Mesodermal cell (in vitro differentiated cells): Measurements from ENCODE around the gene KRT81.

Experiments used
- H3K27ac ChIP-seq: 2 replicates; pipeline ENCODE4 v1.7.0; 2013; ENCODE audit warnings: mild to moderate bottlenecking, low read depth, low read length, moderate library complexity; ENCODE audit not compliant: severe bottlenecking
- H3K36me3 ChIP-seq: 2 replicates; pipeline ENCODE4 v1.7.1; 2013; ENCODE audit warnings: mild to moderate bottlenecking, low read length, moderate library complexity; ENCODE audit not compliant: control insufficient read depth, insufficient read depth
- H3K4me1 ChIP-seq: one replicate; pipeline ENCODE4 v1.7.1; 2013; ENCODE audit warnings: mild to moderate bottlenecking, low read length; ENCODE audit not compliant: insufficient read depth, control insufficient read depth, poor library complexity, severe bottlenecking
- H3K4me3 ChIP-seq: 2 replicates; pipeline ENCODE4 v1.7.0; 2013; ENCODE audit warnings: low read length, control low read depth, mild to moderate bottlenecking; ENCODE audit not compliant: insufficient read depth, poor library complexity, severe bottlenecking; ENCODE audit errors: extremely low read depth
- H3K9me3 ChIP-seq: 2 replicates; pipeline ENCODE4 v1.7.1; 2013; ENCODE audit warnings: mild to moderate bottlenecking, low read length, moderate library complexity; ENCODE audit not compliant: control insufficient read depth
- WGBS, 2 experiments: methylation state at CpG; one replicate each; pipeline ENCODE4 v1.1.5; 2013; ENCODE audit warnings: missing lambda C conversion rate in 2 of 2; ENCODE audit not compliant: insufficient coverage in 2 of 2; 5-methylcytosine and 5-hydroxymethylcytosine counted together

KRT81 gene

GRCh38 chr12:52280796-52281560, 10.4 kb downstream of the KRT81 start:
- Histone ChIP-seq H3K27ac (peak overlapping the region; percentile 53), H3K36me3 (no peaks in the 10 kb centered on the region), H3K4me3 (no peak overlapping the region), H3K4me1 (peaks cover 21% of the 10 kb centered on the region), H3K9me3 (no peaks in the 10 kb centered on the region)
- WGBS, 2 experiments: 83 to 87% methylated on average over 2 to 4 of the region's 4 CpGs

GRCh38 chr12:52280319-52280795, 11.0 kb downstream of the KRT81 start:
- Histone ChIP-seq H3K4me1 (peaks cover 21% of the 10 kb centered on the region), H3K9me3 (no peaks in the 10 kb centered on the region), H3K27ac (peak overlapping the region; percentile 53), H3K4me3 (no peak overlapping the region), H3K36me3 (no peaks in the 10 kb centered on the region)
- 80 to 89% methylated on average over 3 of the region's 3 CpGs for WGBS, 2 experiments

GRCh38 chr12:52279422-52280318, 11.7 kb downstream of the KRT81 start:
- no peak overlapping the region for H3K27ac ChIP-seq
- no peaks in the 10 kb centered on the region for H3K9me3 ChIP-seq
- WGBS, 2 experiments: 89 to 91% methylated on average over 6 to 10 of the region's 14 CpGs
- H3K4me3 ChIP-seq: no peak overlapping the region
- H3K4me1 ChIP-seq: peaks cover 21% of the 10 kb centered on the region
- H3K36me3 ChIP-seq: no peaks in the 10 kb centered on the region

GRCh38 chr12:52278575-52279421, 12.5 kb downstream of the KRT81 start:
- Histone ChIP-seq H3K27ac (no peak overlapping the region), H3K36me3 (no peaks in the 10 kb centered on the region), H3K9me3 (no peaks in the 10 kb centered on the region), H3K4me1 (peaks cover 21% of the 10 kb centered on the region), H3K4me3 (no peak overlapping the region)
- WGBS, 2 experiments: 19 to 26% methylated on average over 19 to 25 of the region's 32 CpGs

- Histone ChIP-seq H3K4me1 (peaks cover 21% of the 10 kb centered on the region), H3K4me3 (no peak overlapping the region), H3K36me3 (no peaks in the 10 kb centered on the region), H3K9me3 (no peaks in the 10 kb centered on the region), H3K27ac (no peak overlapping the region)
- WGBS, 2 experiments: 94 to 96% methylated on average over 7 to 9 of the region's 9 CpGs
These were observed 13.7 kb downstream of the KRT81 start for GRCh38 chr12:52277486-52278245.

GRCh38 chr12:52275686-52276085, 15.6 kb downstream of the KRT81 start:
- no peaks in the 10 kb centered on the region for H3K9me3 ChIP-seq
- H3K4me3 ChIP-seq: no peak overlapping the region
- peaks cover 9% of the 10 kb centered on the region for H3K4me1 ChIP-seq
- WGBS, 2 experiments: 78 to 93% methylated on average over 2 to 3 of the region's 3 CpGs
- no peak overlapping the region for H3K27ac ChIP-seq
- H3K36me3 ChIP-seq: no peaks in the 10 kb centered on the region

- H3K4me3 ChIP-seq: no peak within 1 kb of the TSS
- H3K9me3 ChIP-seq: no peaks in the 10 kb centered on the region
- peaks cover 5% of the 10 kb centered on the region for H3K4me1 ChIP-seq
- H3K36me3 ChIP-seq: no peaks in the 10 kb centered on the region
- 79 to 82% methylated on average over 3 of the region's 3 CpGs for WGBS, 2 experiments
- no peak within 1 kb of the TSS for H3K27ac ChIP-seq
These were observed 16.7 kb downstream of the KRT81 start, which contains the start of gene KRT86 for GRCh38 chr12:52274521-52275120. Gene KRT86, plus strand, starts transcription at chr12:52274645. Its CDS starts 27,272 bp downstream, at chr12:52301917.

- Histone ChIP-seq H3K4me1 (no peaks in the 10 kb centered on the region), H3K36me3 (no peaks in the 10 kb centered on the region), H3K4me3 (no peak overlapping the region), H3K9me3 (no peaks in the 10 kb centered on the region), H3K27ac (no peak overlapping the region)
- 80% methylated on average over 1 of the region's 1 CpG; no CpG with 5 or more reads in 1 of the 2 experiments for WGBS, 2 experiments
These were observed 20.2 kb downstream of the KRT81 start for GRCh38 chr12:52271158-52271557.

- Histone ChIP-seq H3K4me1 (no peaks in the 10 kb centered on the region), H3K4me3 (no peak overlapping the region), H3K27ac (no peak overlapping the region), H3K9me3 (no peaks in the 10 kb centered on the region), H3K36me3 (no peaks in the 10 kb centered on the region)
- 75 to 91% methylated on average over 4 to 6 of the region's 6 CpGs for WGBS, 2 experiments
These were observed 20.7 kb downstream of the KRT81 start for GRCh38 chr12:52270541-52271070.
